GM18520 (cell line): Measurements from ENCODE around the gene MRPL38.
"Not testable (repeated sequence)": the region's sequence is repeated elsewhere in the genome, so short reads cannot be mapped to it uniquely, and the experiment has no call there.

Experiments used
- ATAC-seq: cut with Tn5 transposase; IDR thresholded peaks from one replicate; pipeline ENCODE4 v1.9.1; 2021; ENCODE audit not compliant: unreplicated experiment

Gene MRPL38

GRCh38 chr17:75897160-75898019 lies 7.3 kb downstream of the MRPL38 start:
- ATAC-seq, result no peak

- peak; percentile 48 for ATAC-seq
Measured at GRCh38 chr17:75896415-75897159, 8.1 kb downstream of the MRPL38 start, which contains the start of gene TRIM65. Gene TRIM65, minus strand, starts transcription at chr17:75896951. Its CDS starts 14 bp downstream, at chr17:75896937.

GRCh38 chr17:75895370-75896155 lies 9.1 kb downstream of the MRPL38 start:
- no peak for ATAC-seq

- no peak for ATAC-seq
Measured at GRCh38 chr17:75894049-75894733, 10.5 kb downstream of the MRPL38 start.

GRCh38 chr17:75893305-75894048 lies 11.2 kb downstream of the MRPL38 start:
- ATAC-seq, result no peak

GRCh38 chr17:75892556-75893224 lies 12.0 kb downstream of the MRPL38 start:
- ATAC-seq, result no peak

- no peak for ATAC-seq
Measured at GRCh38 chr17:75891605-75892555, 12.8 kb downstream of the MRPL38 start.

- no peak for ATAC-seq
Measured at GRCh38 chr17:75891022-75891604, 13.6 kb downstream of the MRPL38 start.

- no peak for ATAC-seq
Measured at GRCh38 chr17:75889454-75889853, 15.2 kb downstream of the MRPL38 start.

GRCh38 chr17:75888484-75888883 lies 16.2 kb downstream of the MRPL38 start:
- ATAC-seq, result no peak

- not testable (repeated sequence) for ATAC-seq
Measured at GRCh38 chr17:75885860-75886259, 18.8 kb downstream of the MRPL38 start.

- ATAC-seq, result no peak
Measured at GRCh38 chr17:75885431-75885830, 19.3 kb downstream of the MRPL38 start.

- ATAC-seq, result no peak
Measured at GRCh38 chr17:75881678-75882454, 22.8 kb downstream of the MRPL38 start.

- no peak for ATAC-seq
Measured at GRCh38 chr17:75880266-75880665, 24.4 kb downstream of the MRPL38 start.

GRCh38 chr17:75878174-75878998 lies 26.3 kb downstream of the MRPL38 start, which contains the start of gene TRIM47:
Gene TRIM47, minus strand, starts transcription at chr17:75878581. Its CDS starts 33 bp downstream, at chr17:75878548.
- no peak for ATAC-seq

GRCh38 chr17:75877752-75878173 lies 26.9 kb downstream of the MRPL38 start:
- no peak for ATAC-seq
